ENCODE measurements around the gene C9orf43.

DNA sequence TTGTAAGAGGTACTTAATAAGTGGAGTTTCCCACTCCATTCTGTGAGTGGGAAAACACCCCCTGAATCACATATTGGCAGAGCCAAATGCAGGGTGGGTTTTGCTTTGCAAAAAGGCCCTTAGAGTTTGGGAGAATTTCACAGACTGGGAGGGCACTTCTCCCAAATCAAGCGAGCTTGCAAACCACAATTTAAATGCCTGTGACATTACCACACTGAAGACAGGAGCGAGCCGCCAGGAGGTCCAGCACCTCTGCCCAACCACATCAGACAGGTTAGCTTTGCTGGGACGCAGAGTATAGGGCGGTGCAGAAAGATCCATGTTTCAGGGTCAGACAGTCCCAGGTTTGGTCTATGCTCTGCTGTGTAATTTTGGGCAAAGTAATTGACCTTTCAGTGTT is 11.8 kb upstream of the C9orf43 start:
- TF ChIP-seq, protein P1, sequence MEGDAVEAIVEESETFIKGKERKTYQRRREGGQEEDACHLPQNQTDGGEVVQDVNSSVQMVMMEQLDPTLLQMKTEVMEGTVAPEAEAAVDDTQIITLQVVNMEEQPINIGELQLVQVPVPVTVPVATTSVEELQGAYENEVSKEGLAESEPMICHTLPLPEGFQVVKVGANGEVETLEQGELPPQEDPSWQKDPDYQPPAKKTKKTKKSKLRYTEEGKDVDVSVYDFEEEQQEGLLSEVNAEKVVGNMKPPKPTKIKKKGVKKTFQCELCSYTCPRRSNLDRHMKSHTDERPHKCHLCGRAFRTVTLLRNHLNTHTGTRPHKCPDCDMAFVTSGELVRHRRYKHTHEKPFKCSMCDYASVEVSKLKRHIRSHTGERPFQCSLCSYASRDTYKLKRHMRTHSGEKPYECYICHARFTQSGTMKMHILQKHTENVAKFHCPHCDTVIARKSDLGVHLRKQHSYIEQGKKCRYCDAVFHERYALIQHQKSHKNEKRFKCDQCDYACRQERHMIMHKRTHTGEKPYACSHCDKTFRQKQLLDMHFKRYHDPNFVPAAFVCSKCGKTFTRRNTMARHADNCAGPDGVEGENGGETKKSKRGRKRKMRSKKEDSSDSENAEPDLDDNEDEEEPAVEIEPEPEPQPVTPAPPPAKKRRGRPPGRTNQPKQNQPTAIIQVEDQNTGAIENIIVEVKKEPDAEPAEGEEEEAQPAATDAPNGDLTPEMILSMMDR (conservative IDR thresholded peaks at IDR 0.05; ENCODE audit: low read length), result no peak
- TF ChIP-seq EZH2phosphoT487 (IDR thresholded peaks at IDR 0.05; ENCODE audit: borderline replicate concordance, low read depth, low read length), result no peak

Measured in OCI-LY7 (cell line).